ENCODE results near the gene TMBIM6. TPM values are rescaled to one million over a fixed set of nuclear protein-coding genes. Genes with fewer than 3 reads are reported as not detected.

The TMBIM6 gene
- total and polyA plus RNA-seq, 9 of the 15 experiments (the other 6 are each of a cell fraction or from before 2014, with no cell fraction given): 147 to 1,288 (median 352) TPM

GRCh38 chr12:49776413-49776812 is 35.1 kb downstream of the TMBIM6 start (continued):
- peak; percentile 56 for TF ChIP-seq CREM (IDR thresholded peaks at IDR 0.05; ENCODE audit: low read depth)
- no peak for TF ChIP-seq NFIX (CRISPR knock-in tag; IDR thresholded peaks at IDR 0.05; ENCODE audit: low read depth)
- TF ChIP-seq ATF1 (CRISPR knock-in tag; IDR thresholded peaks at IDR 0.05): no peak
- TF ChIP-seq ATF1 (tag; IDR thresholded peaks at IDR 0.05): peak; percentile 37; the same call in 1 of the 2 replicates
- TF ChIP-seq, protein P1, sequence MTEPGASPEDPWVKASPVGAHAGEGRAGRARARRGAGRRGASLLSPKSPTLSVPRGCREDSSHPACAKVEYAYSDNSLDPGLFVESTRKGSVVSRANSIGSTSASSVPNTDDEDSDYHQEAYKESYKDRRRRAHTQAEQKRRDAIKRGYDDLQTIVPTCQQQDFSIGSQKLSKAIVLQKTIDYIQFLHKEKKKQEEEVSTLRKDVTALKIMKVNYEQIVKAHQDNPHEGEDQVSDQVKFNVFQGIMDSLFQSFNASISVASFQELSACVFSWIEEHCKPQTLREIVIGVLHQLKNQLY (CRISPR knock-in tag; conservative IDR thresholded peaks at IDR 0.05): no peak
- no peak; the same call in 1 of the 2 replicates for TF ChIP-seq ZNF592 (IDR thresholded peaks at IDR 0.05)
- TF ChIP-seq ZSCAN32 (CRISPR knock-in tag; IDR thresholded peaks at IDR 0.05): no peak
- no peak for TF ChIP-seq COPS2 (conservative IDR thresholded peaks at IDR 0.05)
- TF ChIP-seq LARP7 (IDR thresholded peaks at IDR 0.05): no peak
- no peak for TF ChIP-seq FOXJ3 (CRISPR knock-in tag; IDR thresholded peaks at IDR 0.05)
- no peak for TF ChIP-seq ZNF507 (tag; conservative IDR thresholded peaks at IDR 0.05)
- TF ChIP-seq CSDE1 (IDR thresholded peaks at IDR 0.05): 0 out of 4 replicates have a peak, but pooled peaks of 1 of the 2 experiments have one; percentile 21
- no peak for TF ChIP-seq POLR2AphosphoS2 (IDR thresholded peaks at IDR 0.05; ENCODE audit: low read length)
- TF ChIP-seq CBFA2T2 (conservative IDR thresholded peaks at IDR 0.05): no peak
- peak; percentile 30; the same call in 1 of the 2 replicates for TF ChIP-seq MYNN (IDR thresholded peaks at IDR 0.05)
- no peak for TF ChIP-seq MYNN (CRISPR knock-in tag; IDR thresholded peaks at IDR 0.05)
- no peak for TF ChIP-seq HINFP (tag; conservative IDR thresholded peaks at IDR 0.05; ENCODE audit: low read depth)
- no peak for TF ChIP-seq ZNF277 (CRISPR knock-in tag; IDR thresholded peaks at IDR 0.05; ENCODE audit: borderline replicate concordance)
- TF ChIP-seq TFAP4 (CRISPR knock-in tag; IDR thresholded peaks at IDR 0.05; ENCODE audit: borderline replicate concordance): peak; percentile 68; the same call in 1 of the 2 replicates
- peak; percentile 87 for TF ChIP-seq SMC3 (conservative IDR thresholded peaks at IDR 0.05; ENCODE audit: insufficient read depth, low read depth, low read length)
- no peak for TF ChIP-seq MBD2 (IDR thresholded peaks at IDR 0.05; ENCODE audit: borderline replicate concordance, low read depth)
- no peak for TF ChIP-seq HCFC1 (IDR thresholded peaks at IDR 0.05; ENCODE audit: low read depth, low read length)
- TF ChIP-seq BDP1 (IDR thresholded peaks at IDR 0.05; ENCODE audit: insufficient read depth, insufficient read length): no peak

Data from K562 (cell line).